IPS DF 6.9 (cell line): Measurements from ENCODE around the gene RAB28.

Source experiments
- DNase-seq: peaks from one replicate; pipeline ENCODE4 v3.0.0-alpha.2; 2013; ENCODE audit warnings: low read depth, low spot score
- H3K27ac ChIP-seq: one replicate; pipeline ENCODE4 v1.5.1; 2013; ENCODE audit warnings: low read length, control low read depth
- H3K27me3 ChIP-seq: 2 replicates; pipeline ENCODE4 v1.6.1; 2013; ENCODE audit warnings: mild to moderate bottlenecking, low read length; ENCODE audit not compliant: control insufficient read depth, insufficient read depth
- H3K36me3 ChIP-seq: 2 replicates; pipeline ENCODE4 v1.6.1; 2013; ENCODE audit warnings: low read length; ENCODE audit not compliant: control insufficient read depth, insufficient read depth
- H3K4me1 ChIP-seq: 2 replicates; pipeline ENCODE4 v1.6.1; 2013; ENCODE audit warnings: low read length; ENCODE audit not compliant: control insufficient read depth, insufficient read depth
- H3K4me3 ChIP-seq: 2 replicates; pipeline ENCODE4 v1.5.1; 2013; ENCODE audit warnings: mild to moderate bottlenecking, low read length
- H3K9me3 ChIP-seq: 2 replicates; pipeline ENCODE4 v1.6.1; 2013; ENCODE audit warnings: low read length, inconsistent platforms; ENCODE audit not compliant: control insufficient read depth, insufficient read depth
- whole genome bisulfite sequencing: extraction: QIAGEN DNeasy Blood & Tissue Kit; methylation state at CpG from one replicate; pipeline ENCODE4 v1.1.7; 2013; ENCODE audit warnings: mixed read lengths, missing lambda C conversion rate; ENCODE audit not compliant: insufficient read length, insufficient coverage; 5-methylcytosine and 5-hydroxymethylcytosine counted together

The RAB28 gene

DNA sequence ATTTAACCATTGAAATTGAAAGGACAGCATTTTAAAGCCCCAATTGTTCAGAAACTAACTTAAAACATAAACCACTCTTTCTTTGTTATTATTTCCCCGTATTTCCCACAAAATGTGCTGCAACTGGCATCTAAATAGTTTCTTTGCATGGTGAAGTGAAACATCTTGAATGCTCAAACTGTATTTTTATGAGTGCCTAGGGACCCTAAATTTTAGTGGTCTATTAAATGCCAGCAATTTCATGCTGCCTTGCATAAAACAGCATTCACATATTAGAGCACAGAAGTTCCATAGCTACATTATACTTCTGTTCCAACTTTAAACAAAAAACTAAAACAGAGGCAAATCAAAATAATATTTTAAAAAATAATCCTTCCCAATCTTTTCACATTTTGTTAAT is 5.4 kb downstream of the RAB28 start:
- no peak for DNase-seq
- Histone ChIP-seq H3K36me3 (no peaks in the 10 kb centered on the region), H3K4me1 (no peaks in the 10 kb centered on the region), H3K9me3 (no peaks in the 10 kb centered on the region), H3K4me3 (no peak overlapping the region), H3K27me3 (no peaks in the 10 kb centered on the region), H3K27ac (no peak overlapping the region)
- WGBS, result no CpG with 5 or more reads among the region's 1 CpG

DNA sequence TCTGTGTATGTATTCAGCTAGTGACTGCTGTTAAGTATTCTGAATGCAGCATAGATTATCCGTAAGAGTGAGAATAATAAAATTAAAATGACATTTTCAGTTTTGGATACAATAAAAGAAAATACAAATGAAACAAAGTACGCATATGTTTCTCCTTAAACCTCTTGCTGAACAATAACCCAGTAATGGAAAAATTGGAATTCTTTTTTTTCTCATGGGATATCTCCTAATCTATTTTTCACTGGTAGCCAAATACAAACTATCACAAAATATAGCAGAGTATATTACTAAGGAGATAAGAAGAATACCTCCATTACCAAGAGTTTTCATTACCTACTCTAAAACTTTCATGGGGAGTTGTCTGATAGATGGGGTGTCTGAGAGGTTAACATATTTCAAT is 6.0 kb downstream of the RAB28 start:
- H3K27ac ChIP-seq, result no peak overlapping the region
- no peaks in the 10 kb centered on the region for H3K9me3 ChIP-seq
- no peaks in the 10 kb centered on the region for H3K4me1 ChIP-seq
- no peak overlapping the region for H3K4me3 ChIP-seq
- WGBS, result no CpG with 5 or more reads among the region's 2 CpGs
- no peaks in the 10 kb centered on the region for H3K36me3 ChIP-seq
- no peaks in the 10 kb centered on the region for H3K27me3 ChIP-seq
- DNase-seq, result no peak

DNA sequence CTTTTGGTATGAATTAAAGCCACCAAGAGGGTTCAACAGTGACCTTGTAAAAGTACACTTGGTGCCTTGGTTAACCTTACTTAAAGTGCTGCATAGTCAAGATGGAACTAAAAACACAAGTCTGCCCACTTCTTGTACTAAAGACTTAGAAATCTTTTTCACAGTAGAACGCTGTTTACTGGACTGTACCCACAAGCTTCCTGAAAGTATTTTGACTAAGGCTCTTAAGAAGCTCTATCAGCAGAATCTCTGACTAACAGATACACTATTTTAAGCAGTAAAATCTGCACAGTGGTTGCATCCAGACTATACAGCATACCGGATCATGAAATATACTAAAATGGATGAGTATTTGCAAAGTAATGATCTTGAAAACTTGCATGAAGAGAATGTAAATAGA is 7.2 kb downstream of the RAB28 start:
- H3K36me3 ChIP-seq, result no peaks in the 10 kb centered on the region
- DNase-seq, result no peak
- no peaks in the 10 kb centered on the region for H3K27me3 ChIP-seq
- no peak overlapping the region for H3K27ac ChIP-seq
- no peak overlapping the region for H3K4me3 ChIP-seq
- H3K9me3 ChIP-seq, result no peaks in the 10 kb centered on the region
- H3K4me1 ChIP-seq, result no peaks in the 10 kb centered on the region
- no CpG with 5 or more reads among the region's 2 CpGs for WGBS

DNA sequence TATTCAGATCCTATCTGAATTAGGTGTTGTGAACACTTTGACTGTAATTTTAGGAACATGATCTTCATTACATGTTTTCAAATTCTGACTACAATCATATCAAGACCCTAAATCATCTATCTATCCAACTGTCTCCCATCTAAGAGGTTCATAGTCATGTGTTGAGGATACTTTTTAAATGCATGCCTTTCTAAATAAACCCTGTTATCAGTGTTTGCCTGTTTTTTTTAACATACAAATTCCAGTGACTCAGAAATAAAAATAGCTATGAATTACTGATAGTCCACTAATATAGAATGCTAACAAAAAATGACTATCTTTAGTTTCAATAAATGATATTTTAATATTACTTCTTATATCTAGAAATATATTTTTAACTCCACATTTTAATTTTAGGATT is 8.0 kb downstream of the RAB28 start:
- H3K9me3 ChIP-seq, result no peaks in the 10 kb centered on the region

DNA sequence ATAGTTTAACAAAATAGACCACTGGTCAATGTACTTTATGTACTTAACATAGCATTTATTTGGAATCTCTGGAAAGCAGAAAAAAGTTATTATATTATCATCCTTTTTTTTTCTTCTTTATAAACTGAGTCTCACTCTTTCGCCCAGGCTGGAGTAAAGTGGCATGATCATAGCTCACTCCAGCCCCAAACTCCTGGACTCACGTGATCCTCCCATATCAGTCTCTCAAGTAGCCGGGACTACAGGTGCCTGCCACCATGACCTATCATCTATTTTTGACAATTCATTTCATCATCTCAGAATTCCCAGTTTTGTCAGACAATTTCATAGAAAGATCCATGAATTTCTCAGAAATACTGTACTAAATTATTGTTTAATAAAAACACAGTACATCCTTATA is 12.7 kb downstream of the RAB28 start:
- no CpG with 5 or more reads among the region's 3 CpGs for WGBS
- DNase-seq, result no peak

More for the DNA sequence above, 8.0 kb downstream of the RAB28 start:
- no peak for DNase-seq
- H3K36me3 ChIP-seq, result no peaks in the 10 kb centered on the region
- no peaks in the 10 kb centered on the region for H3K27me3 ChIP-seq
- H3K4me1 ChIP-seq, result no peaks in the 10 kb centered on the region
- no peak overlapping the region for H3K4me3 ChIP-seq
- H3K27ac ChIP-seq, result no peak overlapping the region

DNA sequence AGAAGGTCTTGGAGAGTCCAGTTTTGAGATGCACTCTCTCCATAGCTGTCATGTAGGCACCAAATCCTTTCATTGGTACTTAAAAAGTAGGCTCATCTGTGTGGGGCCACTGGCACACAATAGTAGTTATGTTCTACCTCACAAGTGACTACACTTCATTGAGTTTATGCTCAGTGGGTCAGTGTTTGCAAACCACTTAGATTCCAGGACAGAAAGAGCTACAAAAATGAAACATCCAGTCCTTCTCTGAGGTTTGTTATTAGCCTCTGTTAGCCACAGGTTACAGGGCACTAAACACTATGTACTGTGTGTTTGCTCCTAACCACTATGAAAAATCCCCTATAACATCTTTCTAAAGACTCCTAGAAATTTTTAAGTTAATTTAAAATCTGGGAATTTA is 13.8 kb downstream of the RAB28 start:
- Histone ChIP-seq H3K36me3 (no peaks in the 10 kb centered on the region), H3K9me3 (no peaks in the 10 kb centered on the region), H3K27me3 (no peaks in the 10 kb centered on the region), H3K4me3 (no peak overlapping the region), H3K27ac (no peak overlapping the region), H3K4me1 (no peaks in the 10 kb centered on the region)
- DNase-seq, result no peak

More for the DNA sequence above, 12.7 kb downstream of the RAB28 start:
- no peaks in the 10 kb centered on the region for H3K9me3 ChIP-seq
- no peaks in the 10 kb centered on the region for H3K27me3 ChIP-seq
- H3K27ac ChIP-seq, result no peak overlapping the region
- no peak overlapping the region for H3K4me3 ChIP-seq
- H3K4me1 ChIP-seq, result no peaks in the 10 kb centered on the region
- H3K36me3 ChIP-seq, result no peaks in the 10 kb centered on the region

DNA sequence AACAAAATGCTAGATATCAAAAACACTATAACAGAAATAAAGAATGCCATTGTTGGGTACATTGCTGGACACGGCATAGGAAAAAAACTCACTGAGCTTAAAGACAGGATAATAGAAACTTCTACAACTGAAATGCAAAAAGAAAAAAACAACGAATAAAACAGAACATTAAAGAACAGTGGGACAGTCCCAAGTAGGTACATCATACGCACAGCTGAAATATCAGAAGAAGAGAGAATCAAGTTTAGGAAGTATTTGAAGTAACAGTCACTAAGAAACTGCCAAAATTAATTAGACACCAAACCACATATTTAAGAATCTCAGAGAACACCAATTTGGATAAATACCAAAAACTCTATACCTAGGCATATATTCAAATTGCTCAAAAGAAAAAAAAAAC is 19.2 kb downstream of the RAB28 start:
- no peak for DNase-seq
- WGBS, result no CpG with 5 or more reads among the region's 3 CpGs
- Histone ChIP-seq H3K9me3 (no peaks in the 10 kb centered on the region), H3K36me3 (no peaks in the 10 kb centered on the region), H3K27ac (no peak overlapping the region), H3K27me3 (no peaks in the 10 kb centered on the region), H3K4me1 (no peaks in the 10 kb centered on the region), H3K4me3 (no peak overlapping the region)

DNA sequence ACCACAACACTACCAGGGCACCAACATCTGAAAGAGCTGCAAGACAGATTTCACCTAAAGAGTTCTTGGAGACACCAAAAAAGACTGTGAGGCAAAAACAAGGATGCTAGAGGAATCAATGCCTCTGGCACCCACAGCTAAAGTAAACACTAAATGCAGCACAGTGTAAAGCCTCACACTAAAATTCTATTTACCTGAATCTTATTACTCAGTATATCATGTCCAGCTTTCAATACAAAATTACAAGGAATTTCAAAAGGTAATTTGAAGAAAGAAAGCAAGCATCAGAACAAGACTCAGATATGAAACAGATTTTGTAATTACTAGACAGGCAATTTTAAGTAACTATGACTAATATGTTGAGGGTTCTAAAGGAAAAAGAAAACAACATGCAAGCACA is 19.6 kb downstream of the RAB28 start:
- no peak for DNase-seq

DNA sequence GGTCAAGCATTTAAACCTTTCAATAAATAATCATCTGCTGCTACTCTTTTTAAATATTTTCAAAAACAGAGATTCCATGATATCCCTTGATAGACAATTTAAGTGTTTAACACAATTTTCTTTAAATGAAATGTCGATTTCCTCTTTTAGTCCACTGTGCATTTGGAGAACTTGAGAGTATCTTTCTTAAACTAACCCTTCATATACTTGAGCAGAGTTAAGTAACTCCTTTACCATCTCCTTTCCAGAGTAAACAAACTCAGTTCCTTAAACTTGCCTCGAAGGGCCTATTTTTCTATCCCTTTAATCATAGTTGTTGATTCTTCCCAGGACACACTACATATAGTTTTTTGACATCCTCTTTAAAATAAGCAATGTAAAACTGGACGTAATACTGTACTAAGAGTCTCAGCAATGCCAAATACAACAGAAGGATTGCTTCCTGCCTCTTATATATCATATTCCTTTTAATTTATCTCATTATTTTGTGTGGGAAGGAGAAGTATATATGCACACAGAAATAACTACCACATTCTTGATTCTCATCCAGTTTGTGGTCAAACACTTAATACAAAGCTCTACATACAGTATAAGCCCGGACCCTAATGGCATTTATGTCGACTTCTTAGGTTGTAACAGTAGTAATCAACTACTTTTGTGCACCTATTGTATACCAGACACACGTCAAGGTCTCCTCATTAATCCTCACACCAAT is 22.8 kb downstream of the RAB28 start:
- no peak overlapping the region for H3K4me3 ChIP-seq
- H3K9me3 ChIP-seq, result no peaks in the 10 kb centered on the region
- no peaks in the 10 kb centered on the region for H3K4me1 ChIP-seq
- H3K27ac ChIP-seq, result no peak overlapping the region
- no peak for DNase-seq
- no peaks in the 10 kb centered on the region for H3K36me3 ChIP-seq
- no peaks in the 10 kb centered on the region for H3K27me3 ChIP-seq
- no CpG with 5 or more reads among the region's 6 CpGs for WGBS

More for the DNA sequence above, 19.6 kb downstream of the RAB28 start:
- no peak overlapping the region for H3K4me3 ChIP-seq
- no peaks in the 10 kb centered on the region for H3K4me1 ChIP-seq
- no peaks in the 10 kb centered on the region for H3K9me3 ChIP-seq
- H3K27me3 ChIP-seq, result no peaks in the 10 kb centered on the region
- H3K36me3 ChIP-seq, result no peaks in the 10 kb centered on the region
- no peak overlapping the region for H3K27ac ChIP-seq

DNA sequence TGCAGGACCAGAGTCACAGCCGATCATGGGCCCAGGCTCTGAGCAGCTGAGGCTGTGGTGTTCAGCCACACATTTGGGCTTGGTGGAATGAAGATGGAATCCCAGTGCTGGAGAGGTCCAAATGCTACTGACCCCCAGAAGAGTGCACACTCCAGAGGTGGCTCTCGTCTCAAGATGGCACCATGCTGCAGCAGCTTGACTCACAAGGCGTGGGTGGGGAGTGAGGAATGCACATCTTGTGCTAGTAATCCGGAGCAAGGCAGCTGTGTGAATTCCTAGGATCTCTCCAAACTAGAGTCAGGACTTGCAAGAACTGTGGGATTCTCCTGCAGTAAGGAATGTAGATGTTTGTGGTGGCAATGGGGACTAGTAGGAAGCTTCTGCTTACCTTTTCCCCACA is 28.7 kb downstream of the RAB28 start:
- WGBS, result no CpG with 5 or more reads among the region's 4 CpGs
- no peak for DNase-seq
- H3K4me3 ChIP-seq, result no peak overlapping the region

DNA sequence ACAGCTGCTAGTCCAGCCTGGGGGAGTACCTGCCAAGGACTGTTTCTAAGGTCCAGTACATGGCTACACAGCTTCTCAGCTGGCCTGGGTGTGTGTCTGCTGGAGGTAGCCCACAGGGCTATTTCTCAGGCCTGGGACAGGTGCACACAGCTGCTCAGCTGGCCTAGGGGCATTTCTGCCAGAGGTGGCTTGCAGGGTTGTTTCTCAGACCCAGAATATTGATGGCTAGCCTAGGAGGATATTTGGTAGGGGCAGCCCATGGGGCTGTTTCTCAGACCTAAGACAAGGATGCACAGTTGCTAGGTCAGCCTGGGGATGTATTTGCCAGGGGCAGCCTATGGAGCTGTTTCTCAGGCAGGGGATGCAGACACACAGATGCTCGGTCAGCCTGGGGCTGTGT is 29.4 kb downstream of the RAB28 start:
- Histone ChIP-seq H3K27me3 (no peaks in the 10 kb centered on the region), H3K27ac (no peak overlapping the region), H3K4me3 (no peak overlapping the region), H3K36me3 (no peaks in the 10 kb centered on the region), H3K4me1 (no peaks in the 10 kb centered on the region), H3K9me3 (no peaks in the 10 kb centered on the region)
- no CpG with 5 or more reads among the region's 1 CpG for WGBS
- no peak for DNase-seq

More for the DNA sequence above, 28.7 kb downstream of the RAB28 start:
- H3K4me1 ChIP-seq, result no peaks in the 10 kb centered on the region
- no peaks in the 10 kb centered on the region for H3K36me3 ChIP-seq
- H3K27me3 ChIP-seq, result no peaks in the 10 kb centered on the region
- H3K9me3 ChIP-seq, result no peaks in the 10 kb centered on the region
- H3K27ac ChIP-seq, result no peak overlapping the region
